Thymus (tissue), 11 donors: ENCODE data around the gene ZNF669. TPM values are rescaled to one million over a fixed set of nuclear protein-coding genes. Genes with fewer than 3 reads are reported as not detected.

Experiments used
- DNase-seq, 9 donors: peaks; one replicate each; pipeline ENCODE4 v3.0.0-alpha.2; 2013; ENCODE audit warnings: low spot score in 9 of 9, low read depth in 6 of 9, missing footprints in 1 of 9
- H3K27ac ChIP-seq, 2 donors: one replicate each; pipeline ENCODE4 v1.5.1; 2013; ENCODE audit warnings: control low read depth in 1 of 2, low read depth in 1 of 2, low read length in 1 of 2, mild to moderate bottlenecking in 1 of 2, moderate library complexity in 1 of 2
- H3K27me3 ChIP-seq, 2 donors: one replicate each; pipeline ENCODE4 v1.5.1; 2013; ENCODE audit warnings: low read length in 1 of 2; ENCODE audit not compliant: control insufficient read depth in 2 of 2, insufficient read depth in 1 of 2
- H3K36me3 ChIP-seq, 2 donors: one replicate each; pipeline ENCODE4 v1.5.1; 2013; ENCODE audit warnings: low read length in 1 of 2, mild to moderate bottlenecking in 1 of 2, moderate library complexity in 1 of 2; ENCODE audit not compliant: control insufficient read depth in 2 of 2, insufficient read depth in 2 of 2
- H3K4me1 ChIP-seq, 2 donors: one replicate each; pipeline ENCODE4 v1.5.1; 2013; ENCODE audit warnings: low read length in 2 of 2; ENCODE audit not compliant: control insufficient read depth in 2 of 2, insufficient read depth in 2 of 2
- H3K4me3 ChIP-seq, 2 donors: one replicate each; pipeline ENCODE4 v1.5.1; 2013; ENCODE audit warnings: low read length in 2 of 2, control low read depth in 1 of 2, mild to moderate bottlenecking in 1 of 2
- H3K9me3 ChIP-seq, 2 donors: one replicate each; pipeline ENCODE4 v1.5.1; 2013; ENCODE audit warnings: low read length in 1 of 2, mild to moderate bottlenecking in 1 of 2; ENCODE audit not compliant: control insufficient read depth in 2 of 2, insufficient read depth in 1 of 2
- WGBS: extraction: QIAGEN DNeasy Blood & Tissue Kit; methylation state at CpG from one replicate; pipeline ENCODE4 v1.1.7; 2013; 5-methylcytosine and 5-hydroxymethylcytosine counted together
- polyA plus RNA-seq: library from polyadenylated mRNA; stranded (reverse); fragments of 200-250 nt; gene quantifications from one replicate; pipeline ENCODE4 v1.2.3, GENCODE V29; 2013
- total RNA-seq: library from RNA; stranded (reverse); fragments of 120-200 nt; gene quantifications from one replicate; pipeline ENCODE4 v1.2.4, GENCODE V29; 2013
- donor health status: healthy.

Gene ZNF669
- total and polyA plus RNA-seq, 2 donors: 10.0 to 14.8 TPM

GRCh38 chr1:247056071-247056470, 48.1 kb downstream of the ZNF669 start:
- Histone ChIP-seq H3K27me3 (no peaks in the 10 kb centered on the region), H3K27ac (no peak overlapping the region), H3K36me3 (peaks cover 0 to 4% of the 10 kb centered on the region in 2 donors), H3K4me1 (no peaks in the 10 kb centered on the region), H3K4me3 (no peak overlapping the region), H3K9me3 (peaks cover 7 to 30% of the 10 kb centered on the region in 2 donors)
- DNase-seq: no peak
- 98% methylated on average over 2 of the region's 2 CpGs for WGBS

- DNase-seq: no peak
- Histone ChIP-seq H3K27ac (no peak overlapping the region), H3K4me3 (no peak overlapping the region), H3K36me3 (peaks cover 0 to 4% of the 10 kb centered on the region in 2 donors), H3K4me1 (no peaks in the 10 kb centered on the region), H3K27me3 (no peaks in the 10 kb centered on the region), H3K9me3 (peaks cover 7 to 38% of the 10 kb centered on the region in 2 donors)
- 56% methylated on average over 2 of the region's 2 CpGs for WGBS
These were observed 49.2 kb downstream of the ZNF669 start for GRCh38 chr1:247054992-247055415.

Other genes with a start within 250 kb of the ZNF669 start
- 22.5 TPM for gene AHCTF1, start 172.4 kb downstream of the ZNF669 start, total RNA-seq
- 17.8 TPM for gene AHCTF1, start 172.4 kb downstream of the ZNF669 start, polyA plus RNA-seq
- 3.0 TPM for gene ZNF695, start 96.3 kb downstream of the ZNF669 start, total RNA-seq
- gene ZNF695, start 96.3 kb downstream of the ZNF669 start, polyA plus RNA-seq: 0.48 TPM
- 4.7 TPM for gene ZNF670, start 25.5 kb downstream of the ZNF669 start, total RNA-seq
- 3.0 TPM for gene ZNF670, start 25.5 kb downstream of the ZNF669 start, polyA plus RNA-seq
- 74.8 TPM for gene ZNF124, start 67.7 kb upstream of the ZNF669 start, total RNA-seq
- gene ZNF124, start 67.7 kb upstream of the ZNF669 start, polyA plus RNA-seq: 3.8 TPM
- not detected for gene VN1R5, start 151.7 kb upstream of the ZNF669 start, total RNA-seq
- 0.02 TPM for gene VN1R5, start 151.7 kb upstream of the ZNF669 start, polyA plus RNA-seq
- 21.8 TPM for gene ZNF496, start 227.5 kb upstream of the ZNF669 start, total RNA-seq
- 40.0 TPM for gene ZNF496, start 227.5 kb upstream of the ZNF669 start, polyA plus RNA-seq